ENCODE data around the gene MKI67. TPM values are rescaled to one million over a fixed set of nuclear protein-coding genes. Genes with fewer than 3 reads are reported as not detected.

Gene MKI67
- total and polyA plus RNA-seq, 2 experiments from 2014 or later = 7.9 to 63.6 TPM

DNA sequence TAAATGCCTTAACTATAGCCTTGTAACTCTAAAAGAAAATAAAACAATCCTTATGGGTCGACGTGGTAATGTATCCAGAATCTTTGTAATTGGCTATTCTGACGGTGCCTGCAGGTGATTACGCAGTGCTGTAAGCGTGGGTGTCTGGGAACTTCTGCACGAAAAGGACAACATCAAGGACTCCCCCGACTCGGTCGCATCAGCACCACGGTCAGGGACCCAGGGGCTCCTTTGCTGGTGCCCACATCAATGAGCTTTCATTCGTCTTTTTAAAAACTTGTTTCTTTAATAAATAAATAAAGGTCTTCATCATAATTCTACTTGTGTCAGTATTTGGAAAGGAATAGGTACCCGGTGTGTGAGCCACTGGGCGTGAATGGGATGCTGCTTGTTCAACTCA lies 13.2 kb downstream of the MKI67 start:
- H3K4me3 ChIP-seq = no peak overlapping the region
- DNase-seq (ENCODE audit: low read depth in 1 of 2, low spot score in 1 of 2) = peak in 1 of 2 donors; percentile 39

DNA sequence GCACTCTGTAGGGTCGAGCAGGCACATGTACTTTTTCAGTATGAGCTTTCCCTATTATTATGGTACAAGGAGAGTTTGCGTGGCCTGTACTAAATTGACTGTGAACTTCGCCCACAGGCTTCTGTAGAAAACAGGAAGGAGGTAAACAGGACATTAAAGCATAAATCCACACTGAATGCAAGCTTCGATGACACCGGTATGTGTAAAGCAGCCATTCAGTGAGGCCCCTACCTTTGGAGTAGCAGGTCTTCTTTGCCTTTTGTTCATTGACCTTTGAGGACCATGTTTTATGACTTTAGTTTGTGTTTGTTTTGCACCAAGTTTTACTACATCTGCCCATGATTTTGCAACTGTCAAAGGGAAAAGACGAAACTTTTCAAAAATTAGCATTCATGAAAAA lies 14.5 kb downstream of the MKI67 start:
- Histone ChIP-seq H3K4me1 (ENCODE audit: low read depth) (no peaks in the 10 kb centered on the region), H3K36me3 (peaks cover 33% of the 10 kb centered on the region), H3K27me3 (no peaks in the 10 kb centered on the region), H3K9me3 (ENCODE audit: low read depth) (no peaks in the 10 kb centered on the region), H3K27ac (no peak overlapping the region), H3K4me3 (no peak overlapping the region)
- TF ChIP-seq, protein P1, sequence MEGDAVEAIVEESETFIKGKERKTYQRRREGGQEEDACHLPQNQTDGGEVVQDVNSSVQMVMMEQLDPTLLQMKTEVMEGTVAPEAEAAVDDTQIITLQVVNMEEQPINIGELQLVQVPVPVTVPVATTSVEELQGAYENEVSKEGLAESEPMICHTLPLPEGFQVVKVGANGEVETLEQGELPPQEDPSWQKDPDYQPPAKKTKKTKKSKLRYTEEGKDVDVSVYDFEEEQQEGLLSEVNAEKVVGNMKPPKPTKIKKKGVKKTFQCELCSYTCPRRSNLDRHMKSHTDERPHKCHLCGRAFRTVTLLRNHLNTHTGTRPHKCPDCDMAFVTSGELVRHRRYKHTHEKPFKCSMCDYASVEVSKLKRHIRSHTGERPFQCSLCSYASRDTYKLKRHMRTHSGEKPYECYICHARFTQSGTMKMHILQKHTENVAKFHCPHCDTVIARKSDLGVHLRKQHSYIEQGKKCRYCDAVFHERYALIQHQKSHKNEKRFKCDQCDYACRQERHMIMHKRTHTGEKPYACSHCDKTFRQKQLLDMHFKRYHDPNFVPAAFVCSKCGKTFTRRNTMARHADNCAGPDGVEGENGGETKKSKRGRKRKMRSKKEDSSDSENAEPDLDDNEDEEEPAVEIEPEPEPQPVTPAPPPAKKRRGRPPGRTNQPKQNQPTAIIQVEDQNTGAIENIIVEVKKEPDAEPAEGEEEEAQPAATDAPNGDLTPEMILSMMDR (IDR thresholded peaks at IDR 0.05; ENCODE audit: low read depth, low read length) = no peak
- DNase-seq (ENCODE audit: low read depth in 1 of 2, low spot score in 1 of 2) = no peak

More for the DNA sequence above, 13.2 kb downstream of the MKI67 start:
- Histone ChIP-seq H3K9me3 (ENCODE audit: low read depth) (no peaks in the 10 kb centered on the region), H3K27ac (no peak overlapping the region), H3K36me3 (peaks cover 33% of the 10 kb centered on the region), H3K27me3 (no peaks in the 10 kb centered on the region), H3K4me1 (ENCODE audit: low read depth) (no peaks in the 10 kb centered on the region)
- TF ChIP-seq, protein P1 (IDR thresholded peaks at IDR 0.05; ENCODE audit: low read depth, low read length) = no peak

DNA sequence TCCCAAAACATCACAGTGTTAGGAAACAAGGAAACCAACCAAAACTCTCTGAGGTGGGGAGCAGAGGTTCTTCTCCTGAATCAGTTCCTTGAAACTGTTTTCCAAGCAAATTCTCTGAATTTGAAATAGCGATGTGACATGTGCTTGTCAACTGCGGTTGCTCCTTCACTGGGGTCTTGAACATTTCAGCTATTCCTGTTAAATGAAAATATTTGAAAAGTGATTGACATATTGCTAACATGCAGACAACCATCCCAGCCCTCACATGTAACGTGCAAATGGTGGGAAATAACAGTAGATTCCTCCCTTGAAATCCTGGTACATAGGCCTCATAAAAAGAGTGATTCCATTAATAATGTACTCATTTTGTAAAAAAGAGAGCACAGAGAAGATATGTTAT lies 15.9 kb downstream of the MKI67 start:
- H3K27me3 ChIP-seq = no peaks in the 10 kb centered on the region
- no peaks in the 10 kb centered on the region for H3K9me3 ChIP-seq (ENCODE audit: low read depth)
- TF ChIP-seq, protein P1 (IDR thresholded peaks at IDR 0.05; ENCODE audit: low read depth, low read length) = no peak
- peaks cover 31% of the 10 kb centered on the region for H3K36me3 ChIP-seq
- no peaks in the 10 kb centered on the region for H3K4me1 ChIP-seq (ENCODE audit: low read depth)
- no peak overlapping the region for H3K27ac ChIP-seq
- no peak overlapping the region for H3K4me3 ChIP-seq
- no peak for DNase-seq (ENCODE audit: low read depth in 1 of 2, low spot score in 1 of 2)

DNA sequence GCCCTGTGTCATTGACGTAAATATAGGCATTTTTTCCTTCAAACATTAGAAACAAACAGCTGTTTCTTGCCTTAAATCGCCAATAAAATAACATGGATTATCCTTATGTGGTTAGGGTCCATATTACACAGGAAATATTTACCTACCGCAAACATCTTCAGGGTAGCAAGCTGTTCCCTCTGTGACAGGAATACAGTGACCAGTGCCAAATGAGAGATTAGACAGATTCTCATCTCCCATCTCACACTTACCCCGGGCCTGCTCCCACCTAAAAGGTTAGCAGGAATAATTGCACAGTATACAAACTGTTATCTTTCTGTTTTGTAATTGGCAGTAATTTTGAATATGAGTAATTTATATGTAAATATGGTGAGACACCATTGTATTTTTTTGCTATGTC lies 16.5 kb downstream of the MKI67 start:
- no peak for DNase-seq (ENCODE audit: low read depth in 1 of 2, low spot score in 1 of 2)
- H3K9me3 ChIP-seq (ENCODE audit: low read depth) = no peaks in the 10 kb centered on the region
- no peaks in the 10 kb centered on the region for H3K27me3 ChIP-seq
- H3K27ac ChIP-seq = no peak overlapping the region
- peaks cover 26% of the 10 kb centered on the region for H3K36me3 ChIP-seq
- no peaks in the 10 kb centered on the region for H3K4me1 ChIP-seq (ENCODE audit: low read depth)
- H3K4me3 ChIP-seq = no peak overlapping the region
- TF ChIP-seq, protein P1 (IDR thresholded peaks at IDR 0.05; ENCODE audit: low read depth, low read length) = no peak

DNA sequence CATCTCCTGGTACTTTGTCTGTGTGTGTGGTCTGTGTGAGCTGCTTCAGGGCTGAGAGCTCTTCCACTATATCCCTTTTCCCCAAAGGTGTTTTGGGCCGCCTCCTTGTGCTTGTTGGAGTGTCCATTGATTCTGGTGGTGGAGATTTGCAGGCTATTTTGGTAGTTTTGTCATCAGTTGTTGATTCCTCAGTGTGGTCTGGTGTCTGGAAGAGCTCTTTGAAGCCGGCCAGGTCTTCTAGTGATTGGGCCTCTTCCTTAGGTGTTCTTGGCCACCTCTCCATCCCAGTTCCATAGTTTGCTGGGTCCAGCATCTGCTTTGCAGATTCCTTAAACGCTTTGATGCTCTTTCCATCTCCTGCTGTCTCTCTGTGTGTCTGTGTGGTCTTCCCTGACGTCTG lies 20.8 kb downstream of the MKI67 start:
- Histone ChIP-seq H3K9me3 (ENCODE audit: low read depth) (no peaks in the 10 kb centered on the region), H3K27ac (no peak overlapping the region), H3K4me1 (ENCODE audit: low read depth) (no peaks in the 10 kb centered on the region), H3K27me3 (no peaks in the 10 kb centered on the region), H3K36me3 (peaks cover 8% of the 10 kb centered on the region), H3K4me3 (no peak overlapping the region)
- DNase-seq (ENCODE audit: low read depth in 1 of 2, low spot score in 1 of 2) = no peak
- TF ChIP-seq, protein P1 (IDR thresholded peaks at IDR 0.05; ENCODE audit: low read depth, low read length) = no peak

DNA sequence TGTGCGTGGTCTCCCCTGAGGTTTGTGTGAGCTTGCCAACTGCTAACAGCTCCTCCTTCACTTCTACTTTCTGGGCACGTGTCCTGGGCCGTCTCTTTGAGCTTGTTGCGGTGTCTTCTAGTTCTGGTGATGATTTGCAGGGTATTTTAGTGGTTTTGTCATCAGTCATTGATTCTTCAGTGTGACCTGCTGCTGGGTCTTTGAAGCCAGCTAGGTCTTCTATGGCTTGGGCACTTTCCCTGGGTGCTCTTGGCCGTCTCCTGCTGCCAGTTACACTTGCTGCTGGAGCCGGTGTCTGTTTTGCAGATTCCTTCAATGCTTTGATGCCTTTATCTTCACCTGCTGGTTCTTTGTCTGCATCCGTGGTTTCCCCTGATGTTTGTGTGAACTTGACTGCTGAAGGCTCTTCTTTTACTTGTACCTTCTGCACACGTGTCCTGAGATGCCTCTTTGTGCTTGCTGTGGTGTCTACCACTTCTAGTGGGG lies 23.0 kb downstream of the MKI67 start:
- no peak for DNase-seq (ENCODE audit: low read depth in 1 of 2, low spot score in 1 of 2)
- TF ChIP-seq, protein P1 (IDR thresholded peaks at IDR 0.05; ENCODE audit: low read depth, low read length) = no peak
- no peaks in the 10 kb centered on the region for H3K27me3 ChIP-seq
- peaks cover 9% of the 10 kb centered on the region for H3K36me3 ChIP-seq
- no peak overlapping the region for H3K4me3 ChIP-seq
- no peaks in the 10 kb centered on the region for H3K4me1 ChIP-seq (ENCODE audit: low read depth)
- no peak overlapping the region for H3K27ac ChIP-seq
- no peaks in the 10 kb centered on the region for H3K9me3 ChIP-seq (ENCODE audit: low read depth)

Measured in cardiac muscle cell (in vitro differentiated cells and primary cell).